Activated CD4-positive, alpha-beta T cell treated with anti-CD3 and anti-CD28 coated beads for 1 hour (primary cell): ENCODE results near the gene MBD4.
"Not testable (repeated sequence)": the region's sequence is repeated elsewhere in the genome, so short reads cannot be mapped to it uniquely, and the experiment has no call there.

ENCODE experiments used
- DNase-seq: peaks from one replicate; pipeline ENCODE4 v3.0.0-alpha.2; 2020

MBD4 gene

GRCh38 chr3:129428376-129429079 lies 11.2 kb downstream of the MBD4 start, which contains the start of gene EFCAB12:
TSS of gene EFCAB12 (minus strand) at chr3:129428636. CDS start at chr3:129428488, 148 bp downstream.
- peak; percentile 83 for DNase-seq

GRCh38 chr3:129428007-129428375 lies 11.8 kb downstream of the MBD4 start:
- no peak for DNase-seq

GRCh38 chr3:129425619-129426018 lies 14.1 kb downstream of the MBD4 start:
- no peak for DNase-seq

- DNase-seq: no peak
These were observed 14.5 kb downstream of the MBD4 start for GRCh38 chr3:129425213-129425612.

GRCh38 chr3:129424185-129424841 lies 15.4 kb downstream of the MBD4 start:
- no peak for DNase-seq

- no peak for DNase-seq
These were observed 16.9 kb downstream of the MBD4 start for GRCh38 chr3:129422897-129423296.

- no peak for DNase-seq
These were observed 17.6 kb downstream of the MBD4 start for GRCh38 chr3:129421988-129422745.

GRCh38 chr3:129421236-129421883 lies 18.4 kb downstream of the MBD4 start:
- no peak for DNase-seq

GRCh38 chr3:129419476-129419875 lies 20.3 kb downstream of the MBD4 start:
- no peak for DNase-seq

GRCh38 chr3:129418041-129418973 lies 21.4 kb downstream of the MBD4 start:
- DNase-seq: no peak

GRCh38 chr3:129417326-129417725 lies 22.4 kb downstream of the MBD4 start:
- no peak for DNase-seq

GRCh38 chr3:129416415-129416814 lies 23.3 kb downstream of the MBD4 start:
- no peak for DNase-seq

GRCh38 chr3:129415830-129416229 lies 23.9 kb downstream of the MBD4 start:
- DNase-seq: no peak

- DNase-seq: no peak
These were observed 24.4 kb downstream of the MBD4 start for GRCh38 chr3:129415378-129415777.

GRCh38 chr3:129413687-129414506 lies 25.9 kb downstream of the MBD4 start:
- DNase-seq: no peak

- not testable (repeated sequence) for DNase-seq
These were observed 26.5 kb downstream of the MBD4 start for GRCh38 chr3:129413238-129413637.

- DNase-seq: no peak
These were observed 27.1 kb downstream of the MBD4 start for GRCh38 chr3:129412542-129413198.

- no peak for DNase-seq
These were observed 28.8 kb downstream of the MBD4 start for GRCh38 chr3:129410971-129411370.

- no peak for DNase-seq
These were observed 30.2 kb downstream of the MBD4 start for GRCh38 chr3:129409541-129409940.

- no peak for DNase-seq
These were observed 35.1 kb downstream of the MBD4 start for GRCh38 chr3:129404610-129405009.

GRCh38 chr3:129404130-129404529 lies 35.6 kb downstream of the MBD4 start:
- DNase-seq: no peak
